EH (cell line): ENCODE measurements around the gene KIF5C.

Experiments used
- DNase-seq: peaks from one replicate; pipeline ENCODE4 v3.0.0-alpha.2; 2015; ENCODE audit warnings: low read depth

KIF5C gene

GRCh38 chr2:148887350-148888002 lies 12.4 kb downstream of the KIF5C start:
- no peak for DNase-seq

GRCh38 chr2:148888003-148888501 lies 13.0 kb downstream of the KIF5C start:
- DNase-seq = no peak

DNA sequence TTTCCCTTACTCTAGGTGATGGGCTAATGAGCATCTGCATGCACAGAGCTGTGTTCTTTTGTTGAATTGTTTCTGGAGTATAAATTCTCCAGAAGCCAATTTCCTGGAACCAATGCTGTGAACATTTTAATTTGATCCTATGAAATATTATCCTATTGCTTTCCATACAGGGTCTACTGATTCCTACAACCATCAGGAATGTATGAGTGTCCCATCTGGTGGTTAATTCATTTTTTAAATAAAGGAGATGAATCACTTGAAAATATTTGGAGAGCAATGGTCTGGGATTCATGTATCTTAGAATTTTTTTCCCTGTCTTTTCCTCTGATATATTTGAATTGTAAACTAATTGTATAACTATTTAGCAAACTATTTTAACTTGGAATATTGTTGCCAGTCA lies 14.0 kb downstream of the KIF5C start:
- DNase-seq = peak; percentile 6

DNA sequence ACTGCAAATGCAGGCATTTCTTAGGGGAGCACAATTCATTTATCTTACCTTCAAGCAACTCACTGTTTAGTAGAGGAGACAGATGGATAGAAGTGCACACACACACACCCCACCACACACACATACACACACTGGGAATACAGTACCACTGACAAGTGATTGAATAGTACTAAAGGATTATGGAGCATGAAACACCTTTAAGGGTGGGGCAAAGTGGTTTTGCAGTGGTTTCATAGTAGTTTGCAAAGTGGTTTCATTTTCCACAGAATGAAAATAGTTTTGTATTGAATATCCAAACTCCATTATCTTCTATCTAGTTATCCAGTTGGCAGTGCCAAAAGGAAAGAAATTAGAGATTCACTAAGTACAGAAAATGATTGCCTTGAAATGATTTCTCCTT lies 18.9 kb downstream of the KIF5C start:
- no peak for DNase-seq

GRCh38 chr2:148896136-148896535 lies 21.1 kb downstream of the KIF5C start:
- no peak for DNase-seq

DNA sequence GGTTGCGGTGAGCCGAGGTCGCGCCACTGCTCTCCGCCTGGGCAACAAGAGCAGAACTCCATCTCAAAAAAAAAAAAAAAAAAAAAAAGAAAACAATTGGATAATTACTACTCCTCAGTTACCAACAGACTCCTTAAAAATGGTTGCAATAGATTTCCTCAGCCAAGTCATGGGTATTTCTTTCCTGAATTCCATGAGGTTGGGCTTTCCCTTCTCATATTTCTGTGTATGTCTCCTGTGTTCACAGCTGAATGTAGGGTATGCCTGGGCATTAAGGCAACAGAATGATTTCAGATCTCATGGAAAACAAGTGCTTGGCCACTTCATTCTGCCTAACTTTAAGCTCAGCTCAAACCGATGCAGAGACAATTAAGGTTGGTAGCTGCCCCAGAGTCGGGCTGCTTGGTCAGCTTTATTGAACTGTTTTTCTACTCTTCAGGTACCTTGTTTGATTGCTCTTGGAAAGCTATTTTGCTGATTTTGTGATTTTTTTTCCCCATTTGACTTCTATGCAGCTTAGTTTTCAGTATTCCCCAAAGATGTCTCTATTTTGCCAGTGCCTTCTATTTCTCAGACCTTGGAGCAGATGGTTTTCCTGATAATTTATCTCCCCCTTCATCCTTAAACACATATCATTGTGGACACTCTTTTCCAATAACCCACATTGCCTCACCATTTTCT lies 24.8 kb downstream of the KIF5C start:
- no peak for DNase-seq

GRCh38 chr2:148900350-148900837 lies 25.4 kb downstream of the KIF5C start:
- no peak for DNase-seq

- DNase-seq = no peak
Observed at GRCh38 chr2:148901142-148901541, 26.1 kb downstream of the KIF5C start.

DNA sequence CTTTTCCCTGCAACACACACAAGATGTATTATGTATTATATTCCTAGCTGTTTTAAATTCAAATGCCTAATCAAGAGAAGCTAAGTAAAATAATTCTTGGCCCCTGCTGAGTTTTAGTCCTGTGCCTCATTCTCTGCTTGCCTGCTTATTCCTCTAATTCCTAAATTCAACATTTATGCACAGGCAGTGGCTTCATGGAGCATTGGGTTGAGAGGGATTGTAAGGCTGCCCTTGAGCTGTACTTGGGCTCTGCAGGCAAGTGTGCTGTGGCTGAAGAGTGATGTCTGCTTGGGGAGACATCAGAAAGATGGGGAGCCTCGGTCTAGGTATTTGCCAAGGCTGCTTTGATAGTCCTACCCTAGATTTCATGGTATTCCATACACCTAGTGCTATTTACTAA lies 27.8 kb downstream of the KIF5C start:
- no peak for DNase-seq

DNA sequence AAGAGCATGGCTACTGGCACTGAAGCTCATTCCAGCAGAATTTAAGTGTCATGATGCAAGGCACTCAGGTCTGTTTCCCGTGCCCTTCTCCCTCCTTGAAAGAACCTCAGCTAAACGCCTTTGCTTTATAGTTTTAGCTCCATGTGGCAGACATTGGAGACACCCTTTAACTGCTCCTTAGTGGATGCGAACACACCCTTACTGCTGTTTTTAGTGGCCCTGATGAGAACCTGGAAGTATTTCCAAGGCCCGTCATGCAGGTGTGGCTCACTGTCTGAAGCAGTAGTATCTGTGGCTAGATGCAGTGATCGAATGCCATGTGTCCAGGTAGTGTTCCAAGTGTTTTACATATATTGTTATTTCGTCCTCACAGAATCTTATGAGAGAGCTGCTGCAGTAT lies 28.3 kb downstream of the KIF5C start:
- no peak for DNase-seq

GRCh38 chr2:148903979-148904378 lies 29.0 kb downstream of the KIF5C start:
- no peak for DNase-seq

DNA sequence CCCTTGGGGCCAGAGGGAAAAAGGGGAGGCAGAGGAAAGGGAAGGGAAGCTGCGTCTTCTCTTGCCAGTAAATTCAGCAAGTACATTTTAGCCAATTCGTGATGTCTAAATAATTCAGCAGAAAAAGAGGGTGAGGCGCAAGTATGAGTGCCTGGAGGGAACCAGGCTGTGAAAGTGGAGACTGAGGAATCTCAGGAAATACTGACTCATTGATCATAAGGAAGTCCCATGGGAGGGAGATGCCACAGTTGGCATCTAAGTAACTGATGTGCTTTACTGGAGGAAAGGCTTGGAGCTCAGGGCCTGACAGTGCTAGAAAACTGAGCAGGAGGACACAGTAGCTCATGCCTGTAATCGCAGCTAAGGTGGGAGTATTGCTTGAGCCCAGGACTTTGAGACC lies 31.1 kb downstream of the KIF5C start:
- peak; percentile 34 for DNase-seq

DNA sequence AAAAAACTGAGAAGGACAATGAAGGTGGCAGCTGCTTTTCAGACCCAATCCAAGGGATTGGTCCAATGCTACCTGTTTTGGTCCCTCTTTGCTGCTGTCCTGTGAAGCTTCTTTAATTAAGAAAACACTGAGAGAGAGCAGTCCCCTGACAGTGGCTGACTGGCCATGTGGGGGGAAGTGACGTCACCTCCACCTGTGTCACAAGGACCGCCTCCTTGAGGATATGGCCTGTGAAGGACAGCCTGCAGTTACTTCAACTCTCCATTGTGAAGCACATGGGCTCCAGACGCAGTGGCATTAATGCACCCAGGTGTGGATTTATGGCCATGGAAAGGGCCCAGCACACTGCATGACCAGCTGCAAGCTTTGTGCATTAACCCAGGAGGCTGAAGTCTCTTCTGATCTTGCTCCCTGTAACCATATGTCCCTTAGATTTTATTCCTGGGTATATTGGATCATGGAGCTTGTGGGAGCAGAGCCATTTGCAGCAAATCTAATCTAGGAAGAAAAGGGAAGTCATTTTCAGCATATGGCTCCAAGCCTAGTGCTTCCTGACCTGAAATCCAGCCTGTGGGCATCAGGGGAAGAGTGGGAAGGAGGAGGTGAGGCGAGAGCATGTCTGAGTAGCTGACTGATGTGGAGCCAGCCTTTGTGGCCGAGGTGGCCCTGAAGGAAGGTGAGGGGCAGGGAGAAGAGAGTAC lies 32.2 kb downstream of the KIF5C start:
- no peak for DNase-seq

DNA sequence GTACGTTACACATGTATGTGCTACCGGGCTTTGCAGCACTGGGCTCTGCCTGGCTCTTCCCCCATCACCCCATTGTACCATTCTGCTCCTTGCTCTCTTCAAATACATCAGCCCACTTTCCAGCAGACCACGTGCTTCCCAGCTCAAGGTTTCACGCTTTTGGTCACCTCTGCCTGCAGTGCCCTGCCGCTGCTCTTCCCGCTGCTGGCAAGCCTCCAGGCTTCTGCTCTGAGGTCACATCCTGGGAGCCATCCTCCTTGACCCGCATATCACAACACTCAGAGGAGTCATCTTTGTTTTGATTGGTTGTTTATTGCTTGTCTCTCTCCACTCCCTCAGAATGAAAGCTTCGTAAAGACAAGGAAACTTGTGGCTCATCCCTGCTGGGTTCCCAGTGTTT lies 34.1 kb downstream of the KIF5C start:
- peak; percentile 5 for DNase-seq

DNA sequence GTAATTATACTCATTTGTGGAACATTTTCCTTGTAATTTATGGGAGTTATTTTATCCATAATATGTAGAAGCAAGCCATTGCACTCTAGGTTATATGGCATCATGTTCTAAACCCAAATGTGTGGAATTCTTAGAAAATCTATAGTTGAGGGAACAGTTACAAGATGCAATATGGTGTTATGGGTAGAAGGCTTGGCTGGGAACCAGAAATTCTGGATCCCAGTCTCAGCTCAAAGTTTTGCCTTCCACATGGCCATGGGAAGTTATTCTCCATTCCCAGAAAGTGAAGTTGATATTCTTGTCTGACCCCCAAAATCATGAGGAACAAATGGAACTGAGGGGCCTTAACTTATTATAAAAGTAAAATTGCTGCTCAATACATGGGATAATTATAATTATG lies 38.0 kb downstream of the KIF5C start:
- no peak for DNase-seq

- DNase-seq = no peak
Observed at GRCh38 chr2:148913492-148913891, 38.5 kb downstream of the KIF5C start.

GRCh38 chr2:148914463-148914862 lies 39.4 kb downstream of the KIF5C start:
- DNase-seq = no peak

- DNase-seq = no peak
Observed at GRCh38 chr2:148917431-148917830, 42.4 kb downstream of the KIF5C start.

- DNase-seq = no peak
Observed at GRCh38 chr2:148918554-148918953, 43.5 kb downstream of the KIF5C start.

GRCh38 chr2:148920559-148920958 lies 45.5 kb downstream of the KIF5C start:
- no peak for DNase-seq

- no peak for DNase-seq
Observed at GRCh38 chr2:148922062-148922461, 47.0 kb downstream of the KIF5C start.

DNA sequence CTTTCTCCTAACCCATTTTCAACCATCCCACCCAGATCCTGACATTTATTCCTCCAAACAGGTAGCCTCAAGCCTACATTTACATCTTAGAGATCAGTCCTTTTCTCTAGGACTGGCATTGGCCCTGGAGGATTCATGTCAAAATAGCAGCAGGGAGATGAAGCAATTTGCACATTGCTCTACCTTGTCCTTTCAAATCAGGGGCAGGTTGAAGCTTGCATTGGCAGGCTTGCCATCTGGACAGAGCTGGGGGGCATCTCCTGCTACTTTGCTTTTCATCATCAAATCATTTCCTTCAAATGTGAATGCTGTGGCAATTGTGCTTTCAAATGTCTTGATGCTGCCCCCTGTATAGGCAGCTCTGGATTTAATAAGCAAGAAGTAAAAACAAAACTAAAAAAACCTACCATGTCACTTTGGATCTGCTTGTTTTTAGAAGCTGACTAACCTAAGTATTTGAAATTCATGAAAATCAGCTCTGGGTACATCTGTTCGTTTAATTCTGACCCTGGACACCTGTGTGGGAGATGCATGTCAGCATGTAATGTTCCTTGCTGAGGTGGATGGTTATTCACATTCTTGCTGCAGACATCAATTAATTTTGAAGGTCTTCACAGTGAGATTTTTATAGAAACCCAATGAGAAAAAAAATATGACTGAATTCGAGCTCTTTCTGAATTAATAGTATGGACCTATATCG lies 47.9 kb downstream of the KIF5C start:
- DNase-seq = no peak
